HG03460 (cell line): ENCODE results near the gene PRKAR1A.

Source experiments
- ATAC-seq: cut with Tn5 transposase; IDR thresholded peaks from one replicate; pipeline ENCODE4 v1.9.1; 2021; ENCODE audit not compliant: unreplicated experiment

The PRKAR1A gene

GRCh38 chr17:68541816-68542215 lies 29.6 kb downstream of the PRKAR1A start:
- ATAC-seq = no peak

DNA sequence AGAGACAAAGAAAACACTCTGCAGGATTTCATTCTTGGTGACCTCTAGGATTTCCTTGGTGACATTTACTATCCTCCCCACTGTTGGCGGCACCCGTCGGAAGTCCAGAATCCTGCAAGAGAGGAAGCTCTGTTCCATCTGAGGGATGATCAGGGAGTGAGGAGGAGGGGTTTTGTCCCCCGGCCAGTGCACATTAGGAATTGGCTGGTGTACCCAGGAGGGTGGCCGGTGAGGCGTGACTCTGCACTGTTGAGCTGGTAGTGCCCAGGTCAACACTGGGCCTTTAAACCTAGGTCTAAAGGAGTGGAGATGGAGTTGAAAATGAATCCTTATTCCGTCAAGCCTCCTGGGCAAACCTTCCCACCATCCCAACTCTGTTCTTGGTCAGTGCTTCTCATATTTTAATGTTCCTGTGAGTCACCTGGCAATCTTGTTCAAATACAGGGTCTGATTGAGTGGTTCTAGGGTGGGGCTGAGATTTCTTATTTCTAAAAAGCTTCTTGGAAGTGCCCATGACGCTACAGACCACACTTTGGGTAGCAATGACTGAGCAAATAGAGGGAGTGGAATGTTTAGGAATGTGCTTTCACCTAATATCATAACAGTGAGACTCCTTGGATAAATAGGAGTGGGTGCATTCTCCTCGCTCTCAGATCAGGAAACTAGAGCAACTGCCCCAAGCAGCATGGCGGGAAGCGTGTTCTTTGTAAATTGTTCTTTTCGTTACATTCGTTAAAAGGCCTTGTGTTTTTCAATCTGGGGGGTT lies 30.7 kb downstream of the PRKAR1A start:
- no peak for ATAC-seq

GRCh38 chr17:68544111-68544915 lies 32.1 kb downstream of the PRKAR1A start:
- ATAC-seq = no peak

DNA sequence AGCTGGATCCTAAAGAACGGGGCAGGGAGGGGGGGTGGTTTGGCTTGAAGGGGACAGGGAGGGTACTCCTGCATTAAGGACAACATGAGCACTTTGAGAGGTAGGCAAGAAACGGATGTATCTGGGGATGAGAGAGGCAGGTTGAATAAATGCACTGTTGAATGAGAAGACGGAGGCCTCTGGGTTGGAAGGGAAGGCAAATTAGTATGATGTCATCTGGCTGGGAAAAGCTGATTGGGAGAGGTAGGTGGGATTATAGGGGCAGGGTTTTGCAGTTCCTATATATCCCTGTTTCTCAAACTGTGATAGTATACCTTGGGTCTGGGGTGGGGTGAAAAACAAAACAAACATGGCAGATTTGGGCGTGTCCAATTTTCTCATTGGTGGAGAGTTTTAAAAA lies 44.3 kb downstream of the PRKAR1A start:
- ATAC-seq = no peak

DNA sequence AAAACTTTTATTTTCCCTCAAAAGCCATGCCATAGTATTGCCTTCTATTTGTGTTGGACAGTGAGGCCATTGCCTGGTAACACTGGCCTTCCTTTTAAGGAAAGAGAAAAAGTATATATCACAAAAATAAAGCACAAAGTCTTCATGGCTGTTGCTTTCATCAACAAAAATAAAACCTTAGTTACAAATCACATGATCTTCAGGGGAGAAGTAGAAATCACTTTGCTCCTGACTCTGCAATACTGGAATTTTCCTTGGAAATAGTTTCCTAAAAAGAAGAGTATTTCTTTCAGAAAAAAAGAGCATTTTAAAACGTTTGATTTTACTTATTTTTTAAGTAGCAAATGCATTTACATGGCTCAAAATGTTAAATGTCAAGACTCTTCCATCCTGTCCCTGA lies 47.1 kb downstream of the PRKAR1A start:
- no peak for ATAC-seq

- ATAC-seq = no peak
These were observed 48.9 kb downstream of the PRKAR1A start for GRCh38 chr17:68560966-68561720.

DNA sequence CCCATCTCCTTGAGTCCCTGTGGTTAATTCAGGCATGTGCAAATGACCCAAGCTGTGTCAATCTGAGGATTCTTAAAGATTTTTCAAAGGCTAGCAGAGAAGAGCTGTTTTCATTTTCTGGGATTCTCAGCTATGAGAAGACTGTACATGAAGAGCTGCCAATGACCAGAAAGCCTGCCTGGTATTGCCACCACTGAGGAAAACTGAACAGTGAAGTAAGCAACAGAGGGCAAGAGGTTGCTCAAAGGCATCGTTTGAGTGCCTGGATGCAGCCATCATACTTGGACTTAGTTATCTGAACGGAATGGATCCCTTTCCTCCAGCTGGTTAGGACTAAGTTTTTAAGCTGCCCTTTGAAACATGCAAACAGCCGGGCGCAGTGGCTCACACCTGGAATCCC lies 50.5 kb downstream of the PRKAR1A start:
- no peak for ATAC-seq

DNA sequence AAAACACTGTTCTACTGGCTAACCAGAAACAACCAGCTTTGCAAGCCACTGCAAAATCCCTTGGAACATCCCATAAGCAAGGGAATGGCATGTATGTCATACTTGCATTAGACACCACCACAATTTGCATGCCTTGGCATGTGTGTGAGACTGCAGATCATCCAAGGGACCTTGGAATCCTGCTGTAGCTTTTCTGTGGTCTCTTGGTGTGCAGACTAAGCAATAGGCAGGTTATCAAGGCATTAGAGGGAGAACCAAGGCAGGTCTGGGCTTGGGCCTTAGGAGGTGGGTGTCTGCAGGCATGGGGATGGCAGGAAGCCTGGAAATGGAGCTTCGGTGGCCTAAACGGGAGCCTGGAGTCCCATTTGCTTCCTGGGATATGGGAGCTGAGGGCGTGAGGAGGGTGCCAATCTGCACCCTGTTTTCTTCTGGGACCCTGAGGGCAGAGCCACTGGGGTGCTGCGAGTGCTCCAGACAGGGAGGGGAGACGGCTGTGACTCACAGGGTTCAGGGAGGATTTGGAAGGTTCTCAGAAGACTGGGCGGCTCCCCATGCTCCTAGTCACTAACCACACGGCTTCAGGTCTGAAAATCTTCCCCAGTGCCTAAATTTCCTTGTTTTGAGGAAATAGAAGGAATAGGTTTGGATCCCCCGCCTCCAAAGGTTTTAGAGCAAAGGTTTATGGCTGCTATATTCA lies 52.3 kb downstream of the PRKAR1A start:
- no peak for ATAC-seq

GRCh38 chr17:68565661-68566441 lies 53.6 kb downstream of the PRKAR1A start:
- ATAC-seq = no peak

- no peak for ATAC-seq
These were observed 54.2 kb downstream of the PRKAR1A start for GRCh38 chr17:68566442-68566738.

DNA sequence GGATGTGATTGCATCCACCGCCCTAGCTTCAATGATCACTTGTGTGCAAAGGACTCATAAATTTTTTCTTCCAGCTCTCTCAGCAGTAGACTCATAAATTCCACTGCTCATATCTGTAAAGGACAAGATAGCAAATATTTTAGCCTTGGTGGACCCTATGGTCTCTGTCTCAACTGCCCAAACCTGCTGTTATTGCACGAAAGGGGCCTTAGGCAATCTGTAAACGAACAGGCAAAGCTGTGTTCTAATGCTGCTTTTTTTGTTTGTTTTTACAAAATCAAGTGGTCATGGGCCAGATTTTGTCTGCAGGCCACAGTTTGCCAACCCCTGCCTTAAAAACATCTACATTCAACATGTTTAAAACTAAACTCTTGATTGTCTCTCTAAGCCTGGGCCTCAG lies 54.8 kb downstream of the PRKAR1A start:
- no peak for ATAC-seq

DNA sequence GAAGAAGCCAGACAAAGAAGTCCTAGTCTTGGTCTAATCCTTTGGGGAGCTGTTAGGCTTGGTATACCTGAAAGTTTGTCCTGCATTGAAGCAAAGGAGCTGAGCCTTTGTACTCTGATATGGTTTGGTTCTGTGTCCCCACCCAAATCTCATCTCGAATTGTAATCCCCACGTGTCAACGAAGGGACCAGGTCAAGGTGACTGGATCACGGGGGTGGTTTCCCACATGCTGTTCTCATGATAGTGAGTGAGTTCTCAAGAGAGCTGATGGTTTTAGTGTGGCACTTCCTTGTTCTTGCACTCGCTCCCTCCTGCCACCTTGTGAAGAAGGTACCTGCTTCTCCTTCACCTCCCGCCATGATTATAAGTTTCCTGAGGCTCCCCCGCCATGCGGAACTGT lies 55.4 kb downstream of the PRKAR1A start:
- no peak for ATAC-seq

DNA sequence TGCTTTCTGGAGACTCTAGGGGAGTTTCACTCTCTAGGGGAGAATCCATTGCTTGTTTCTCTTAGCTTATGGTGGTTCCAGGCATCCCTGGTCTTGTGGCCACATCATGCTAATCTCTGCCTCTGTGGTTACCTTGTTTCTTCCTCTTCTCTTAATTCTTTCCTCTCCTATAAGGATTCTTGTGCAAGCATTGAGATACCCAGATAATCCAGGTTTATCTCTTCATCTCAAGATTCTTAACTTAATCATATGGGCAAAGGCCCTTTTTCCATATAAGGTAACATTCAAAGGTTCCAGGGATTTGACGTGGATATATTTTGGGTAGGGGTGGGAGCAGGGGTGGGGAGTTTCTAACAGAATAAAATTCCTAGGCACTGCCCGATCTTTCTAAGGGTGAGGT lies 56.4 kb downstream of the PRKAR1A start:
- ATAC-seq = no peak

GRCh38 chr17:68569346-68569745 lies 57.1 kb downstream of the PRKAR1A start:
- no peak for ATAC-seq

DNA sequence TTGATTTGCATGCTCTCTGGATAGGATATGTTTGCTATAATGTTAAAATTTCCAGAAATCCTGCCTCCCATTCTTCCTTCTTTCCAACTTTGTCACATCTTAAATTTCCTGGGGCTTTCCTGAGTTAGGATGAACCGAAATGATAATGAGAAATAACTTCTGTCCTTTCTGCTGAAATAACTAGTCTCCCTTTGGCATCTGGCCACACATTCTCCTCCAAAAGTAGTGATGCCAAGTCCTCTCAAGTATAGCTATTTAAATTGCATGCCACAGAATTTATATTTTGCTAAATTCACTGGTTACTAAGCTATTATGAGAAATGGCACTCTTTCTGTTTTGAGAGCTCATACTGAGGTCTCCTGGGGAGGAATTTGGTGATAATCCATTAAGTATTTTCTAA lies 58.3 kb downstream of the PRKAR1A start:
- no peak for ATAC-seq

GRCh38 chr17:68572138-68572842 lies 60.1 kb downstream of the PRKAR1A start:
- ATAC-seq = no peak

GRCh38 chr17:68573338-68573737 lies 61.1 kb downstream of the PRKAR1A start:
- ATAC-seq = no peak

GRCh38 chr17:68576137-68576536 lies 63.9 kb downstream of the PRKAR1A start:
- ATAC-seq = no peak

- ATAC-seq = no peak
These were observed 64.7 kb downstream of the PRKAR1A start for GRCh38 chr17:68576811-68577496.
